Measurements from ENCODE around the gene AGPAT1. TPM values are rescaled to one million over a fixed set of nuclear protein-coding genes. Genes with fewer than 3 reads are reported as not detected.

The AGPAT1 gene
- total RNA-seq, 1 experiment from 2014 or later: 37.8 TPM

- H3K4me3 Mint-ChIP-seq (ENCODE audit: unreplicated experiment): no peak overlapping the region
- BruUV-seq (replicated peaks): no TSS peak
- no peaks in the 10 kb centered on the region for H3K27me3 Mint-ChIP-seq (ENCODE audit: insufficient read depth, unreplicated experiment)
- no peak for TF ChIP-seq CTCF (IDR thresholded peaks at IDR 0.05; ENCODE audit: unreplicated experiment)
- DNase-seq (ENCODE audit: unreplicated experiment): no peak
- ChIA-PET CTCF (interaction anchor here (0.6 kb wide), 1 partner anchor 8 kb away, joined by 3 read pairs; no protein-coding TSS in a partner anchor), POLR2A (no interaction called here)
- H3K27ac Mint-ChIP-seq (ENCODE audit: low read depth, unreplicated experiment): no peak overlapping the region
- peaks cover 23% of the 10 kb centered on the region for H3K4me1 Mint-ChIP-seq (ENCODE audit: insufficient read depth, unreplicated experiment)
- intact Hi-C loops (cut with micrococcal nuclease): loop anchor here (10.0 kb wide), 1 partner anchor 177 kb away; the partner anchor contains the start of gene DXO
- no peaks in the 10 kb centered on the region for H3K9me3 Mint-ChIP-seq (ENCODE audit: unreplicated experiment)
- peaks cover 10% of the 10 kb centered on the region for H3K36me3 Mint-ChIP-seq (ENCODE audit: insufficient read depth, unreplicated experiment)
These were observed 24.6 kb downstream of the AGPAT1 start for GRCh38 chr6:32151181-32151862.

GRCh38 chr6:32149932-32150870, 25.7 kb downstream of the AGPAT1 start:
- H3K27ac Mint-ChIP-seq (ENCODE audit: low read depth, unreplicated experiment): no peak overlapping the region
- peaks cover 10% of the 10 kb centered on the region for H3K36me3 Mint-ChIP-seq (ENCODE audit: insufficient read depth, unreplicated experiment)
- CTCF ChIA-PET: interaction anchor here (0.6 kb wide), 1 partner anchor 355 kb away, joined by 4 read pairs; no protein-coding TSS in a partner anchor
- H3K27me3 Mint-ChIP-seq (ENCODE audit: insufficient read depth, unreplicated experiment): no peaks in the 10 kb centered on the region
- DNase-seq (ENCODE audit: unreplicated experiment): no peak
- peaks cover 23% of the 10 kb centered on the region for H3K4me1 Mint-ChIP-seq (ENCODE audit: insufficient read depth, unreplicated experiment)
- intact Hi-C loops (cut with micrococcal nuclease): loop anchor here (10.0 kb wide), 1 partner anchor 175 kb away; the partner anchor contains the start of gene DXO
- no peak overlapping the region for H3K4me3 Mint-ChIP-seq (ENCODE audit: unreplicated experiment)
- H3K9me3 Mint-ChIP-seq (ENCODE audit: unreplicated experiment): no peaks in the 10 kb centered on the region
- POLR2A ChIA-PET: no interaction called here
- no TSS peak for BruUV-seq (replicated peaks)
- TF ChIP-seq CTCF (IDR thresholded peaks at IDR 0.05; ENCODE audit: unreplicated experiment): no peak

GRCh38 chr6:32149092-32149755, 26.7 kb downstream of the AGPAT1 start:
- no TSS peak for BruUV-seq (replicated peaks)

More at GRCh38 chr6:32149092-32149755, 26.7 kb downstream of the AGPAT1 start:
- intact Hi-C loops (cut with micrococcal nuclease): no loop called here
- Mint-ChIP-seq H3K27ac (ENCODE audit: low read depth, unreplicated experiment) (no peak overlapping the region), H3K4me1 (ENCODE audit: insufficient read depth, unreplicated experiment) (peaks cover 15% of the 10 kb centered on the region), H3K36me3 (ENCODE audit: insufficient read depth, unreplicated experiment) (peaks cover 3% of the 10 kb centered on the region), H3K4me3 (ENCODE audit: unreplicated experiment) (no peak overlapping the region), H3K9me3 (ENCODE audit: unreplicated experiment) (no peaks in the 10 kb centered on the region), H3K27me3 (ENCODE audit: insufficient read depth, unreplicated experiment) (no peaks in the 10 kb centered on the region)
- ChIA-PET CTCF (interaction anchor here (0.6 kb wide), 1 partner anchor 355 kb away, joined by 4 read pairs; no protein-coding TSS in a partner anchor), POLR2A (no interaction called here)
- TF ChIP-seq CTCF (IDR thresholded peaks at IDR 0.05; ENCODE audit: unreplicated experiment): no peak
- DNase-seq (ENCODE audit: unreplicated experiment): no peak
